Measurements from ENCODE around the gene LHFPL3. TPM values are rescaled to one million over a fixed set of nuclear protein-coding genes. Genes with fewer than 3 reads are reported as not detected.
A peak's percentile ranks its signal among the peaks of the same experiment; 100 is the strongest.
"Not testable (repeated sequence)": the region's sequence is repeated elsewhere in the genome, so short reads cannot be mapped to it uniquely, and the experiment has no call there.

Gene LHFPL3
- not detected in 2 replicates for polyA plus RNA-seq (2011; rRNA removed)
- not detected in 2 replicates for polyA minus RNA-seq (2011; rRNA and poly(A)+ RNA removed)

GRCh38 chr7:104328296-104328969 lies at the start of gene LHFPL3:
Gene LHFPL3, plus strand, starts transcription at chr7:104328603.
- peaks cover 20% of the 10 kb centered on the region for H3K27me3 ChIP-seq (ENCODE audit: control insufficient read depth, insufficient read depth, low read length)
- no peak for TF ChIP-seq CTCF (IDR thresholded peaks at IDR 0.05; ENCODE audit: insufficient read depth, low read depth, low read length)
- peak within 1 kb of the TSS; percentile 21; the same call in 1 of the 2 replicates for H3K4me3 ChIP-seq (ENCODE audit: low read depth, low read length)
- no peak for DNase-seq (ENCODE audit: low read depth)
- ChIA-PET POLR2A (no interaction called here), CTCF (interaction anchor here (1.1 kb wide), 1 partner anchor 76 kb away, joined by 3 read pairs; no protein-coding TSS in a partner anchor)
- no peaks in the 10 kb centered on the region for H3K36me3 ChIP-seq (ENCODE audit: control insufficient read depth, insufficient read depth, low read length)

GRCh38 chr7:104281685-104282084 lies 46.7 kb upstream of the LHFPL3 start:
- POLR2A ChIA-PET, CTCF ChIA-PET: not testable (repeated sequence)

GRCh38 chr7:104286839-104287238 lies 41.6 kb upstream of the LHFPL3 start:
- H3K4me3 ChIP-seq (ENCODE audit: low read depth, low read length): no peak overlapping the region
- no peaks in the 10 kb centered on the region for H3K27me3 ChIP-seq (ENCODE audit: control insufficient read depth, insufficient read depth, low read length)
- no peaks in the 10 kb centered on the region for H3K36me3 ChIP-seq (ENCODE audit: control insufficient read depth, insufficient read depth, low read length)
- CTCF ChIA-PET: interaction anchor here (0.7 kb wide), 1 partner anchor 10 kb away, joined by 3 read pairs; no protein-coding TSS in a partner anchor
- TF ChIP-seq CTCF (IDR thresholded peaks at IDR 0.05; ENCODE audit: insufficient read depth, low read depth, low read length): no peak
- no peak for DNase-seq (ENCODE audit: low read depth)
- POLR2A ChIA-PET: no interaction called here

More at GRCh38 chr7:104281685-104282084, 46.7 kb upstream of the LHFPL3 start:
- not testable (repeated sequence) for H3K4me3 ChIP-seq (ENCODE audit: low read depth, low read length); H3K27me3 ChIP-seq (ENCODE audit: control insufficient read depth, insufficient read depth, low read length); H3K36me3 ChIP-seq (ENCODE audit: control insufficient read depth, insufficient read depth, low read length); DNase-seq (ENCODE audit: low read depth)

- POLR2A ChIA-PET: no interaction called here
- no peak for TF ChIP-seq CTCF (IDR thresholded peaks at IDR 0.05; ENCODE audit: insufficient read depth, low read depth, low read length)
- no peaks in the 10 kb centered on the region for H3K27me3 ChIP-seq (ENCODE audit: control insufficient read depth, insufficient read depth, low read length)
- H3K36me3 ChIP-seq (ENCODE audit: control insufficient read depth, insufficient read depth, low read length): no peaks in the 10 kb centered on the region
- no peak for DNase-seq (ENCODE audit: low read depth)
- no peak overlapping the region for H3K4me3 ChIP-seq (ENCODE audit: low read depth, low read length)
- CTCF ChIA-PET: no interaction called here
These were observed 40.3 kb upstream of the LHFPL3 start for GRCh38 chr7:104288137-104288536.

GRCh38 chr7:104294291-104294690 lies 34.1 kb upstream of the LHFPL3 start:
- no peak overlapping the region for H3K4me3 ChIP-seq (ENCODE audit: low read depth, low read length)
- no peak for TF ChIP-seq CTCF (IDR thresholded peaks at IDR 0.05; ENCODE audit: insufficient read depth, low read depth, low read length)
- H3K27me3 ChIP-seq (ENCODE audit: control insufficient read depth, insufficient read depth, low read length): no peaks in the 10 kb centered on the region
- ChIA-PET POLR2A (no interaction called here), CTCF (interaction anchor here (0.8 kb wide), 1 partner anchor 20 kb away, joined by 3 read pairs; no protein-coding TSS in a partner anchor)
- H3K36me3 ChIP-seq (ENCODE audit: control insufficient read depth, insufficient read depth, low read length): no peaks in the 10 kb centered on the region
- DNase-seq (ENCODE audit: low read depth): no peak
